CD4-positive, alpha-beta T cell treated with Interleukin-6 for 4 hours (primary cell): Measurements from ENCODE around the gene NPHP4.
A peak's percentile ranks its signal among the peaks of the same experiment; 100 is the strongest.

Source experiments
- DNase-seq: peaks from one replicate; pipeline ENCODE4 v3.0.0-alpha.2; 2020; ENCODE audit warnings: mixed read lengths

NPHP4 gene

GRCh38 chr1:6003568-6004411 is 11.6 kb upstream of the NPHP4 start:
- DNase-seq: no peak

GRCh38 chr1:6002714-6003501 is 10.7 kb upstream of the NPHP4 start:
- no peak for DNase-seq

DNA sequence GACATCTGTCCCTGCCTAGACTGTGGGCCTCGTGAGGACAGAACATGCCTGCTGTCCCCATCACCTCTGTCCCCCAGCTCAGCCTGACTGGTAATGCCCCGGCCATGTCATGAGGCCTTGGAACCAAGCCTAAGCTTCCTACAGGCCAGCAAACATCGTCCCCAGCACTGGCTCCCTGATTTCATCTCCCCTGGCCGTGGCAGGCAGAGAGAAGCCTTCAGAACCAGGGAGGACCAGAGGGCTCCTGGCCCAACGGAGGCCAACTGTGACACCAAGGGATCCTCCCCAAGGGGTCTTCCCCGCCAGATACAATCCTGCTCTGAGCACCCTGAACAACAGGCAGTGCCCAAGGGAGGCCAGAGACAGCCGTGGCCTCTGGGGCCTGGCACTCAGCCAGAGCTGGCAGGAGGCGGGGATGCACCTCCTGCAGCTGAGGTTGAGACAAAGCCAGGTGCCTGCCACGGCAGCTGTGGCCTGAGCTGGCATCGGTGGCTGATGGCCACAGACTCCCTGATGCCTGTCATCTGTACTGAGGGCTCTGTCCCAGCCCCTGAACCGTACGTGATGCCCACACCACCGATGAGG is 9.9 kb upstream of the NPHP4 start:
- no peak for DNase-seq

DNA sequence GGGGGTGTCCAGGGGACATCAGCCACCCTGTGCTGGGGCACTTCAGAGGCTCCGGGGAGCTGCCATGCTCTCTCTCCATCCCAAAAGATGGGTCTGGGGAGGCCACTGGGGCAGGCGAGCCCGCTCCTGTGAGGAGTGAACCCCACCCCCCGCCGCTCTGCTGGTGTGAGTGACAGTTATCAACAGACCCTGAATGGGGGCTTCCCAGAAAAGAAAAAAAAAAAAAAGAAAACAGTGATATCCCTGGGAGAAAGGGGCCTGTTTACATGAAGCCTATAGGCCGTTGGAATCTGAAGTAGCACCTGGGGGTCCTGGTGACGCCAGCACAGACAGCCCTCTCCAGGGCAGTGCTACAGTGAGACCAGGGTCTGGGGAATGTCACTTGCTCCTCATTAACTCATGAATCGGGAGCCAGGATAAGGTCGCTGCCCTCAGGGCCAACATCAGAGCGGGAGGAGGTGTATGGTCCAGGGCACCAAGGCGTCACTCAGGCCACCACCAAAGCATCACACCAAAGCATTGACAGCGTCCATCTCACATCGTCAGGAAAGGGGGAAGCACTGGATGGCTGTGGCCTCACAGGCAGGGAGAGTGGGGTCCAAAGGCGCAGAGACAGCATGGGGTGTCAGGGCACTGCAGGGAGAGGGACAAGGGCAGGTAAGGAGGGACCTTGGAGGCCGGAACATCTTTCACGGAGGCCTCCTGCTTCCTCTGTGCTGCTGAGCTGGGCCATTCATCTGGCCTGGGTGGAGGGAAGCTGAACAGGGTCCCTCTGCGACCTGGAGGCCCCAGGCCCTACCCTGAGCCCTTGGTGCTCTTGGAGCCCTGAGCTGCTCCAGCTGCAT is 8.4 kb upstream of the NPHP4 start:
- DNase-seq: no peak

- no peak for DNase-seq
Measured at GRCh38 chr1:5999711-6000443, 7.7 kb upstream of the NPHP4 start.

DNA sequence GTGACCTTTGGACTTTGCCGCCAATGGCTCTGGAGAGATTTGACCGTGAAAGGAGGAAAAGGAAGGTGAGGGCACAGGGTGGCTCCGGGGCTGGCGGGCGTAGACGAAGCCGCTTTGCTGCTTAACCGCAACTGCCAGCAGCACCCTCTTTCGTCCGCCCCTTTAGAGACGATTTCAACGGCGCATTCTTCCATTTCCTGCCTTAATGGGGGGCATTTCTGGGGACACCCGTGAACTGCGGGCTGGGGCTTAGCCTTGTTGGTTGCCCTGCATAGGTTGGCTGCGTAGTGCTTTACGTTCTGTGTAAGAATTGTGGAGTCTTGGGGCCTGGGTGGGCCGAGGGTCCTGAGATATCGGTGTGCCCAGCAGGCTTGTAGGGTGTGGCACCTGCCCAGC is 6.7 kb upstream of the NPHP4 start:
- DNase-seq: no peak

DNA sequence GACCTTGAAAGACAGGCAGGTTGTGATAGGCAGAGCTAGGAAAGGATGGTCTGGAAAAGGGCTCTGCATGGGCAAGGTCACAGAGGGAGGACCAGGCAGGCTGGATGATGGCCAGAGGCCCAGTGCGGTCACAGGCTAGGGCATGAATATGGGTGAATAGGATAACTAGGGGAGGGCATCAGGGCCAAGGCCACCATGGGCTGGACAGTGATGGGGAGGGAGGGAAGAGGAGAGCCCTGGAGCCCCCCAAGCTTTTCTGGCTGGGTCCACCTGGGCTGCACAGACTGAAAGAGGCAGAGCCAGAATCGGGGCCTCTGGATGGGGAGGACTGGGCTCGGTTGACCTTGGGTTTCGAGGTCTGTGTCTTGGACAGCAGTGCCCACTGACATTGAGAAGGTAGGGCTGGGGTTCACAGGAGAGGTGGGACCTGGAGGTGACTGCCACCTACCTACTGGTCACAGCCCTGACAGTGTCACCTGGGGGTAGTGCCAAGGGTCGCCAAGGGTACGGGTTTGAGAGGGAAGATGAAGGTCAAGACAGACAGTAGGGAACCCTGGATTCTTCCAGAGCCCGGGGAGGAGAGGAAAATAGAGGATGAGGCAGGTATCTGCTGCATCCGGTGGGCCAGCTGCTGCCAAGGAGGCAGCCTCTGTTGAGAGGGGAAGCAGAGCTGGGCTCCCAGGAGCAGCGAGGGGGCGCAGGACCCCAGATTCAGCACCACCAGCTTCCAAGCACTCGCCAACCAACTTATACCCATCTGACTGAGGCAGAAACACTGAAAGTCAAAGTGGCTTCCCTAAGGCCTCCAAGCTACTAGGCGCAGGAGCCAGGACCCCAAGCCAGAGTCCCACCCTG is 6.1 kb upstream of the NPHP4 start:
- DNase-seq: no peak

DNA sequence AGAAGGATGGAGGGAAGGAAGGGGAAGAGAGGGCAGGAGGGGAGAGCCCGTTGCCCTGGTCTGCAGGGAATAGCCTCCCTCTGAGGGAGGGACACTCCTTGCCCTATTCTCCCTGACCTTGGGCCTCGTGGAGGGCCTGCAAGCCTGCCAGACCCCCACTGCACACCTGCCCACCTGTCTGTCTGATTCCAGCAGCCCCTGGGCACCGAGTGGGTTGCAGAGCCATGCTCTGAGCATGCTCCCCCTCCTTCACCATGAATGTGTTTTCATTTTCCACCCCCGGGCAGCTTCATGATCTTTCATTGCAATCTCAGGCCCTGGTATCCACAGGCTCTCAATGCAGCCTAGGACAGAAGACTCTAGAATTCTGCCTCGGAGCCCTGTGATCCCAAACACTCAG is 5.1 kb upstream of the NPHP4 start:
- DNase-seq: no peak

- no peak for DNase-seq
Measured at GRCh38 chr1:5996641-5997270, 4.5 kb upstream of the NPHP4 start.

- DNase-seq: no peak
Measured at GRCh38 chr1:5995871-5996630, 3.8 kb upstream of the NPHP4 start.

DNA sequence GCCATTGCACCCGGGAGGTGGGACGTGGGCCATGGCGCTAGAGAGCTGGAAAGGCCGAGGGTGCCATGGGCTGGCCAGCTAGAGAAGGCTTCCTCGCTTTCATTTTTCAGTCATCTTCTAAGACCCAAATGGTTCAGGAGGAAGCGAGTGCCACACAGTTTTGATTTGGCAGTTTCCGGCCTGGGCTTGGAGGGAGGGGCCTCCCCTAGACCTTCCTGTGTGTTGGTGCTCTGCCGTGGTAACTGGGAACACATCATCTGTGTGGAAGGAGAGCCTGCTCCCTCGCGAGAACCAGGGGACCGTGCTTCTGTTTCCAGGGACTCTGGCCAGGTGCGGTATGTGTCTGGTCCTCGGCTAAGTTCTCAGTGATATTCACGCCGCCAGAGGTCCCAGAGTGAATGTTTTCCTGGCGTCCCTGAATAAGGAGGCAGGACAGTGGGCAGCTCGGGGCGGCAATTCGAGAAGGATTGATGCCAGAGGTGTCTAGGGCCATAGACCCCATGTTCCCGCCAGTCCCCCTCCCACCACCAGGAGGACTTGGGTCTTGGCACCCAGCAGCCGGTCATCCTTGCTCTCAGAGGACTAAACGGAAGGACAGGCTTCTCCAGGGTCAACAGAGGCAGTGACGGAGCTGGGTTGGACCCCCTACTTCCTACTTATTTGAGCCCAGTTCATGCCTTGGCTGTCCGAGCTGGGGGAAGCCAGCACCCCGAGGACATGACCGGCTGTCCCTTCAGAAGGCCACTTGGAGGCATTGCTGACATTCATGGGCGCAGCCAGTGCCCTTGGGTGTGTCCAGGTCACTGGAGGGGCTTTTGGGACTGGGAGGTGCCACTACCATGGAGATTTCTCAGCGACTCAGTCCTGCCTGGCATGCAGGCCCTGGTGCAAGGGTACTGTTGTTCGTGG is 2.7 kb upstream of the NPHP4 start:
- DNase-seq: peak; percentile 82

- peak; percentile 35 for DNase-seq
Measured at GRCh38 chr1:5993556-5994491, 1.6 kb upstream of the NPHP4 start.

GRCh38 chr1:5992814-5993555 is 760 bp upstream of the NPHP4 start:
- peak; percentile 31 for DNase-seq

- peak; percentile 64 for DNase-seq
Measured at GRCh38 chr1:5991381-5992025, 722 bp downstream of the NPHP4 start.

GRCh38 chr1:5990913-5991312 is 1.3 kb downstream of the NPHP4 start:
- no peak for DNase-seq

- no peak for DNase-seq
Measured at GRCh38 chr1:5989731-5990271, 2.4 kb downstream of the NPHP4 start.
